Measurements from ENCODE around the gene SLC22A4.

GRCh38 chr5:132353486-132353995, 59.3 kb downstream of the SLC22A4 start:
- TF ChIP-seq, protein P1, sequence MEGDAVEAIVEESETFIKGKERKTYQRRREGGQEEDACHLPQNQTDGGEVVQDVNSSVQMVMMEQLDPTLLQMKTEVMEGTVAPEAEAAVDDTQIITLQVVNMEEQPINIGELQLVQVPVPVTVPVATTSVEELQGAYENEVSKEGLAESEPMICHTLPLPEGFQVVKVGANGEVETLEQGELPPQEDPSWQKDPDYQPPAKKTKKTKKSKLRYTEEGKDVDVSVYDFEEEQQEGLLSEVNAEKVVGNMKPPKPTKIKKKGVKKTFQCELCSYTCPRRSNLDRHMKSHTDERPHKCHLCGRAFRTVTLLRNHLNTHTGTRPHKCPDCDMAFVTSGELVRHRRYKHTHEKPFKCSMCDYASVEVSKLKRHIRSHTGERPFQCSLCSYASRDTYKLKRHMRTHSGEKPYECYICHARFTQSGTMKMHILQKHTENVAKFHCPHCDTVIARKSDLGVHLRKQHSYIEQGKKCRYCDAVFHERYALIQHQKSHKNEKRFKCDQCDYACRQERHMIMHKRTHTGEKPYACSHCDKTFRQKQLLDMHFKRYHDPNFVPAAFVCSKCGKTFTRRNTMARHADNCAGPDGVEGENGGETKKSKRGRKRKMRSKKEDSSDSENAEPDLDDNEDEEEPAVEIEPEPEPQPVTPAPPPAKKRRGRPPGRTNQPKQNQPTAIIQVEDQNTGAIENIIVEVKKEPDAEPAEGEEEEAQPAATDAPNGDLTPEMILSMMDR (IDR thresholded peaks at IDR 0.05; ENCODE audit: control extremely low read depth in 1 of 3, insufficient read depth in 1 of 3, low read depth in 1 of 3, low read length in 3 of 3) = no peak
- TF ChIP-seq CREB1 (IDR thresholded peaks at IDR 0.05) = no peak
- TF ChIP-seq SIN3A (conservative IDR thresholded peaks at IDR 0.05 in 1 of 2, IDR thresholded peaks at IDR 0.05 in 1 of 2; ENCODE audit: low read depth in 1 of 2, low read length in 2 of 2) = no peak
- TF ChIP-seq, protein P2, sequence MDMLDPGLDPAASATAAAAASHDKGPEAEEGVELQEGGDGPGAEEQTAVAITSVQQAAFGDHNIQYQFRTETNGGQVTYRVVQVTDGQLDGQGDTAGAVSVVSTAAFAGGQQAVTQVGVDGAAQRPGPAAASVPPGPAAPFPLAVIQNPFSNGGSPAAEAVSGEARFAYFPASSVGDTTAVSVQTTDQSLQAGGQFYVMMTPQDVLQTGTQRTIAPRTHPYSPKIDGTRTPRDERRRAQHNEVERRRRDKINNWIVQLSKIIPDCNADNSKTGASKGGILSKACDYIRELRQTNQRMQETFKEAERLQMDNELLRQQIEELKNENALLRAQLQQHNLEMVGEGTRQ (IDR thresholded peaks at IDR 0.05; ENCODE audit: low read length) = no peak
- TF ChIP-seq MAFK (IDR thresholded peaks at IDR 0.05; ENCODE audit: low read depth, low read length) = no peak
- TF ChIP-seq NANOG (IDR thresholded peaks at IDR 0.05; ENCODE audit: insufficient read depth, low read depth, low read length, poor library complexity, severe bottlenecking) = no peak
- TF ChIP-seq POLR2A (IDR thresholded peaks at IDR 0.05; ENCODE audit: control extremely low read depth in 1 of 2, low read depth in 2 of 2, low read length in 2 of 2) = no peak
- no peak for TF ChIP-seq CHD2 (IDR thresholded peaks at IDR 0.05; ENCODE audit: low read length)
- no peak for TF ChIP-seq SP1 (IDR thresholded peaks at IDR 0.05; ENCODE audit: low read depth, low read length)
- no peak for TF ChIP-seq YY1 (IDR thresholded peaks at IDR 0.05; ENCODE audit: low read depth, low read length)
- no peak for TF ChIP-seq TAF1 (IDR thresholded peaks at IDR 0.05; ENCODE audit: low read depth, low read length)

All from H1 (cell line).